ENCODE results near the gene AP1M1.

GRCh38 chr19:16166417-16166816 lies 31.3 kb upstream of the AP1M1 start:
- TF ChIP-seq GATA2 (IDR thresholded peaks at IDR 0.05; ENCODE audit: low read depth, low read length) (no peak), GATA3 (IDR thresholded peaks at IDR 0.05; ENCODE audit: low read depth, low read length) (no peak)
